ENCODE results near the gene AKR1A1.
A peak's percentile ranks its signal among the peaks of the same experiment; 100 is the strongest.
"Not testable (repeated sequence)": the region's sequence is repeated elsewhere in the genome, so short reads cannot be mapped to it uniquely, and the experiment has no call there.

AKR1A1 gene

GRCh38 chr1:45550401-45551351 lies at the start of gene AKR1A1:
AKR1A1 (plus strand) TSS chr1:45550826; CDS start chr1:45561795, 10,969 bp downstream.
- DNase-seq = peak; percentile 92

DNA sequence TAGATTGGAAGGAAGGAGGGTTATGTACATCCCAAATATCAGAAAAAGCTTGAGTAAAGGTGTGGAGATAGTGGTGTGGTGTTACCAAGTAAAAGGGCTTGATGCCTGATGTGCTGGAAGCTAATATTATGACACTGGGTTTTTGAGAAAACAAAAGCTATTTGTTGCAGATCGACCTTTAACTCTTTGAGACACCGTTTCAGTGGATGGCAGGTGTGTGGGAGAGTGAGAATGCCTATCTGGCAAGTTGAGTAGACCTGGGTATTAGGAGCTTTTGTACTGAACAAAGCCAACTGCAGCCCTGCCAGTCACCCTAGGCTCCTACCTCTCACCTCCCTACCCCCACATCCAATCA lies 49.1 kb upstream of the AKR1A1 start:
- no peak for DNase-seq

DNA sequence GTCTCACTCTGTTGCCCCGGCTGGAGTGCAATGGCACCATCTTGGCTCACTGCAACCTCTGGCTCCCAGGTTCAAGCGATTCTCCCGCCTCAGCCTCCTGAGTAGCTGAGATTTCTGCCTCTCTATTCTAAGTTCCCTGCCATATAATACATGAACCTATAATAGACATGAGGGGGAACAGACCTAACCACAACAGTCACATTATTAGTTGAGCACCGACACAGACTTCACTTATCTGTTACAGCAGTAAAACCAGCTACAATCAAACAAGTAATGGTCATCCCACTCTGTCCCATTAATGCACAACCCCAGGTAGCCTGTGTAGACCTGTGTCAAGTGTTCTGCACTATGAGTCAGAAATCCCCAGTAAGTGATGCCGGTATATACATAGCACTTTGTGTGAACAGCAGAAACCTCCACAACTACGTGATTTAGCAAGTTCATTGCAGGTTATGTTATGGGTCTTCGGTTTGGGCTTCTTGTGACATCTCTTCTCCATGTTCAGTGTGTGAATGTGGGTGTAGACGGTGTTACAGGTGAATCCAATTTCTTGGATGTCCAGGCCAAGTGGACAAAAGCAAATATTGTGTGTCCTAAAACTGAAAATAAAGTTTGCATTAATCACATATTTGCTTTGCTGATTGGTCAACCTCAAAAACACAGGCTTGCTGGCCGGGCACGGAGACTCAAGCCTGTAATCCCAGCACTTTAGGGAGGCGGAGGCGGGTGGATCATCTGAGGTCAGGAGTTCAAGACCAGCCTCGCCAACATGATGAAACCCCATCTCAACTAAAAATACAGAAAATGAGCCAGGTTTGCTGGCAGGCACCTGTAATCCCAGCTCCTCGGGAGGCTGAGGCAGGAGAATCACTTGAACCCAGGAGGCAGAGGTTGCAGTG lies 46.9 kb upstream of the AKR1A1 start:
- DNase-seq = no peak

GRCh38 chr1:45507195-45507594 lies 43.4 kb upstream of the AKR1A1 start:
- no peak for DNase-seq

DNA sequence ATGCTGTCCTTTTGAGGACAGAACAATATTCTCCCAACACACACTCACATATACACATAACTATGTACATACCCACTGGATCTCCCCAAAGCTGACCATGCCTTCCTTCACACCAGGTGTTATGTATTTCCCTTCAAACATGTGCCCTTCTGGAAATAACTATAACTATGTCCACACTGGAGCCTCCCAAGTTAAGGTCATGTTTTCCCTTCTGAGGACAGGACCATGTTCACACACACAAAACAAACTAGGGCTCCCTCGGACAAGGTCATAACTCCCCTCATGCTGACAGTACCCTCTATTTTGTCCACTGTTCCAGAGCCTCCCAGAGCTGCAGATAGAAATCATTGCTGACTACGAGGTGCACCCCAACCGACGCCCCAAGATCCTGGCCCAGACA lies 42.7 kb upstream of the AKR1A1 start:
- DNase-seq = no peak

DNA sequence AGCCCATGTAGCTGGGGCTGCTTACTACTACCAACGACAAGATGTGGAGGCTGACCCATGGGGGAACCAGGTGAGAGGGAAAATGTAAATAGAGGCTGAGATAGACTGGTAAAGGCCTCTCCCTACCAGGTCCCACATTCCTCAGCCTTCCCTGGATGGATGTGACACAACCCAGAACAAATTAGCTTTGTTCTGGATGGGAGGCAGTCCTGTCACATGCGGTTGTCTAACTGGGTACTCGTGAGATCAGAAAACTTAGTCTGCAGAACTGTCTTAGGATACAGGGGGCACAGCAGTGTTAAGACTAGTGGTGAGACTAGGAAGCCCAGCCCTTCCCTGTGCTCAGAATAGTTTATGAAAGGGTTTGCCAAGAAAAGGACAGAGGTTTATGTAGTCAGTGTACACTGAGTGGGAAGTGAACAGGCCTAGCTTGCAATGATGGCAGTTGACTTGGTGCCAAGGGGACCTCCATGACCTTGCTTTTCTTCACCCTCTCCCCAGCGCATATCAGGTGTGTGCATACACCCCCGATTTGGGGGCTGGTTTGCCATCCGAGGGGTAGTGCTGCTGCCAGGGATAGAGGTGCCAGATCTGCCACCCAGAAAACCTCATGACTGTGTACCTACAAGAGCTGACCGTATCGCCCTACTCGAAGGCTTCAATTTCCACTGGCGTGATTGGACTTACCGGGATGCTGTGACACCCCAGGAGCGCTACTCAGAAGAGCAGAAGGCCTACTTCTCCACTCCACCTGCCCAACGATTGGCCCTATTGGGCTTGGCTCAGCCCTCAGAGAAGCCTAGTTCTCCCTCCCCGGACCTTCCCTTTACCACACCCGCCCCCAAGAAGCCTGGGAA lies 42.1 kb upstream of the AKR1A1 start:
- DNase-seq = no peak

DNA sequence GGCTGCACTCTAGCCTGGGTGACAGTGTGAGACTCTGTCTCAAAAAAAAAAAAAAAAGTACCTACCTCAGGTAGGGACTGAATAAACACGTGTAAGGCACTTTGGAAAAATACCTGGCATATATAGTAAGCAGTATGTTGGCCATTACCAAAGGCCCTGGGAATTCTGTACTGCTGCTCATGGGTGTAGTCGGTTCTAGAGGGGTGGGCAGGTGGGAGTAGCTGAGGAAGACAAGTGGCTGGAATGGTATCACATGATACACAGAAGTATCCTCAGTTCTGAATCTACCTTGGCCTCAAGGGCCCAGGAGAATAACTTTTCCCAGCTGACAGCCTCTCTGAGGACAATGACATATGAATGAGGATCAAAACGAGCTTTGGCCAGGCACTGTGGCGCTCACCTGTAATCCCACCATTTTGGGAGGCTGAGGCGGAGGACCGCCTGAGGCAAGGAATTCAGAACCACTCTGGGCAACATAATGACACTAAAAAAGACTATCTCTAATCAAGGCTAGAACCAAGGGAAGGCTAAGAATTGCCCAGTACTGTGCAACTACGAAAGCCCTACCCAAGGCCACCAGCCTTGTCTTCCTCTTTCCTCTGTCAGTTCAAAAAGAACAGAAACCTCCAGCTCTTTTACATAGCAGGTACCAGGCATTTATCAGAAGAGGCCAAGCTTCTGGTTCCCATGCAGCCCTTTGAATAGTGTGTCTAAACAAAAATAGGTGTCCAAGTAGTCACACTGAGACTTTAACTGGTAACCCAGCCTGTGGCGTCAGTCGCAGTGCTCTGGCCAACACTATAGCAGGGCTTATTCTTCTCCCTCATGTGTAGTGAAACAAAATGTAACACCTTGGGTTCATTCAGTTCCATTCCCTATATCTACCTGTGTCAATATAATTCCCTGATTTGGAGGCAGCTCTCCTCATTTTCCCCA lies 40.3 kb upstream of the AKR1A1 start:
- no peak for DNase-seq

DNA sequence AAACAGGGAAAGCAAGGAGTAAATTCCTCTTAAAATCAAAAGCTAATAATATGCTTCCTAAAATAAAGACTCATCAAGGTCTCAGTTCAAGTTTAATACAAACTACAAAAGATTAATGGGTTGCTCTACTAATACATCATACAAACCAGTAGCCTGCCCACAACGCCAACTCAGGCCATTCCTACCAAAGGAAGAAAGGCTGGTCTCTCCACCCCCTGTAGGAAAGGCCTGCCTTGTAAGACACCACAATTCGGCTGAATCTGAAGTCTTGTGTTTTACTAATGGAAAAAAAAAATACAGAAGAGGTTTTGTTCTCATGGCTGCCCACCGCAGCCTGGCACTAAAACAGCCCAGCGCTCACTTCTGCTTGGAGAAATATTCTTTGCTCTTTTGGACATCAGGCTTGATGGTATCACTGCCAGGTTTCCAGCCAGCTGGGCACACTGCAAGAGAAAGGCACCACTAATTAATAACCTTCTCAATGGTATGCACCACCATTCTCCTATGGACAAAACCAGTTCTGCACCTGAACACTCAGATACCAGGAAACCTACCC lies 39.6 kb upstream of the AKR1A1 start:
- DNase-seq = no peak

- DNase-seq = peak; percentile 58
Observed at GRCh38 chr1:45512641-45513054, 38.0 kb upstream of the AKR1A1 start.

- not testable (repeated sequence) for DNase-seq
Observed at GRCh38 chr1:45513532-45514260, 36.9 kb upstream of the AKR1A1 start.

GRCh38 chr1:45516036-45516435 lies 34.6 kb upstream of the AKR1A1 start:
- DNase-seq = no peak

DNA sequence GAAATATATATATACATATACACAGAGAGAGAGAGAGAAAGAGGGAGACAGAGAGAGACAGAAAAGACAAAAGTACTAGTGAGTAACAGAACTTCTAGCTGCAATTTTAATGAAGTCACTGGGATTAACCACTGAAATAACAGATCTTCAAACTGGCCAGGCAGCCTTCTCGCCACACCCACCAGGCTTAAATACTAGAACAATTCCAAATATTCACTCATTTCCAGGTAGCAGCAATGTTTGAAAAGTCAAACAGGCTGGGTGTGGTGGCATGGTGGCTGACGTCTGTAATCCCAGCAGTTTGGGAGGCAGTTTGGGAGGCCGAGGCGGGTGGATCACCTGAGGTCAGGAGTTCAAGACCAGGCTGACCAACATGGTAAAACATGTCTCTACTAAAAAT lies 34.2 kb upstream of the AKR1A1 start:
- DNase-seq = no peak

DNA sequence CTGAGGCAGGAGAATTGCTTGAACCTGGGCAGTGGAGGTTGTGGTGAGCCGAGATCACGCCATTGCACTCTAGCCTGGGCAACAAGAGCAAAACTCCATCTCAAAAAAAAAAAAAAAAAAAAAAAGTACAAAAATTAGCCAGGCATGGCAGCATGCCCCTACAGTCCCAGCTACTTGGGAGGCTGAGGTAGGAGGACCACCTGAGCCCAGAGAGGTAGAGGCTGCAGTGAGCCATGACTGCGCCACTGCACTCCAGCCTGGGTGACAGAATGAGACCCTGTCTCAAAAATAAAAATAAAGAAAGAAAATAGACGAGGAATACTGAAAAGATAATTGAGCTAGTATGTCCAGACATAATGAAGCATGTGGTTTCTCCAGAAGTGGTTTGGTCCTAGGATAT lies 32.3 kb upstream of the AKR1A1 start:
- DNase-seq = not testable (repeated sequence)

DNA sequence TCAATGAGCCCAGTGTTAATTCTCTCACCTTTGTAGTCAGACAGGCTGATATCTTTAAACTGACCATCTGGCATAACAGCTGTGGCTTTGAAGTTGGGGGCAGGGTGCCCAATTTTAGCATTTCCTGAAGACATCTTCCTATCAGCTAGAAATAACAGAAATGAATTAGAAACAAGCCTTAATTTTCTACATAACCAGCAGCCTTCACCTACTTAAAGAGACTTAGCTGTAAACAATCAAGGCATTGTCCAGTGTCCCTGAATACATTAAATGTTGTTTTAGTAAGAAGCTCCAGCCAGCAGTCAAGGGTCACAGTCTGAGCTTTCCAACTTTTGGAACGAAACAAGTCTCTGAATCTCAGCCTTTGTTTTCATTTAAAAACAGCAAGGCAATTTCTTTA lies 31.7 kb upstream of the AKR1A1 start:
- DNase-seq = no peak

- DNase-seq = not testable (repeated sequence)
Observed at GRCh38 chr1:45519774-45520173, 30.9 kb upstream of the AKR1A1 start.

- peak; percentile 98 for DNase-seq
Observed at GRCh38 chr1:45521413-45522323, 29.0 kb upstream of the AKR1A1 start, which contains the start of gene PRDX1. PRDX1 (minus strand) TSS chr1:45521884; CDS start chr1:45519043, 2,841 bp downstream.

GRCh38 chr1:45522324-45523104 lies 28.1 kb upstream of the AKR1A1 start:
- no peak for DNase-seq

- not testable (repeated sequence) for DNase-seq
Observed at GRCh38 chr1:45523516-45523915, 27.1 kb upstream of the AKR1A1 start.

Measured in femur (tissue), 1 donor.